Measurements from ENCODE around the gene MSX1.

The MSX1 gene

DNA sequence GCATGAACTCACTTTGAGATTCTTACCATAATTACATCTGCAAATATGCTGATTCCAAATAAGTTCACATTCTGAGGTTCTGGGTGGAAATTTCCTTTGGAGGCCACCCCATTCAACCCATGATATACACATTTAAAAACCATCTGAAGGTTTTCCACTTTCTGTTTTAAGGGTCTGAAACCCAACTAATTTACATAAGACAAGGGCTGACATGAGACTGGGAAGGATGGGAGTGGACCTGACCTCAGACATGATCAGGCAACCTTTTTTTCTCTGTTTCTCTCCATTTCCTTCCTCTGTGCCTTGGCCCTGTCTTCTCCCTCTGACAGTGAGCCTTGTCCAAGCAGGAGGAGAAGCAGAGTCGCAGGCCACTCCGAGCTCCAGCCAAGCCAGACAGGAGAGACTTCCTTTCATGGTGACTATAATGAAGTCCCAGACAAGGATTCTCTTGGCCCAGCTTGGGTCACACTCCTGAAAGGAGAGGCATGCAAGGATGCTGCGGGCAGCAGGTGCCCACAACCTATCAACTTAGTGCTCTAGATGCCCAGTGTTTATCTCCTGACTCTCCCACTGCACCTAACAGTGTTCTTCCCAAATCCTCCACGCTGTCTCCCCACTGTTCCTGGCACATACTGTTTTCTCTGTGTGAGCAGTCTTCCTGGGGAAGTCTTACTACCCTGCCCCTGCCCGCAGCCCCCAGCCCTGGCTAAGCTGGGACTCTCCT is 39.9 kb downstream of the MSX1 start:
- Histone ChIP-seq H3K9ac (ENCODE audit: low read length) (no peak overlapping the region), H3K36me3 (replicated peaks; ENCODE audit: insufficient read depth, low read length) (no peaks in the 10 kb centered on the region), H3K4me2 (ENCODE audit: low read depth, low read length) (no peak overlapping the region), H3K4me3 (ENCODE audit: low read length) (no peak overlapping the region), H3K79me2 (ENCODE audit: low read length) (no peaks in the 10 kb centered on the region), H3K9me2 (replicated peaks; ENCODE audit: insufficient read depth, low read length) (no peaks in the 10 kb centered on the region), H3K27ac (ENCODE audit: low read length) (no peak overlapping the region), H3F3A (ENCODE audit: insufficient read depth, low read length) (no peaks in the 10 kb centered on the region), H3K27me3 (replicated peaks; ENCODE audit: insufficient read depth, low read length) (no peaks in the 10 kb centered on the region), H4K20me1 (ENCODE audit: insufficient read depth, low read length) (no peaks in the 10 kb centered on the region), H3K9me3 (replicated peaks; ENCODE audit: insufficient read depth, low read length) (no peaks in the 10 kb centered on the region), H3K4me1 (ENCODE audit: low read length) (peaks cover 5% of the 10 kb centered on the region; the same call in 1 of the 2 replicates), H2AFZ (ENCODE audit: low read length) (no peak overlapping the region)
- TF ChIP-seq EZH2phosphoT487 (IDR thresholded peaks at IDR 0.05; ENCODE audit: low read length) (no peak), EZH2 (optimal IDR thresholded peaks at IDR 0.05; ENCODE audit: low read depth, low read length) (no peak)
- TF ChIP-seq, protein P1, sequence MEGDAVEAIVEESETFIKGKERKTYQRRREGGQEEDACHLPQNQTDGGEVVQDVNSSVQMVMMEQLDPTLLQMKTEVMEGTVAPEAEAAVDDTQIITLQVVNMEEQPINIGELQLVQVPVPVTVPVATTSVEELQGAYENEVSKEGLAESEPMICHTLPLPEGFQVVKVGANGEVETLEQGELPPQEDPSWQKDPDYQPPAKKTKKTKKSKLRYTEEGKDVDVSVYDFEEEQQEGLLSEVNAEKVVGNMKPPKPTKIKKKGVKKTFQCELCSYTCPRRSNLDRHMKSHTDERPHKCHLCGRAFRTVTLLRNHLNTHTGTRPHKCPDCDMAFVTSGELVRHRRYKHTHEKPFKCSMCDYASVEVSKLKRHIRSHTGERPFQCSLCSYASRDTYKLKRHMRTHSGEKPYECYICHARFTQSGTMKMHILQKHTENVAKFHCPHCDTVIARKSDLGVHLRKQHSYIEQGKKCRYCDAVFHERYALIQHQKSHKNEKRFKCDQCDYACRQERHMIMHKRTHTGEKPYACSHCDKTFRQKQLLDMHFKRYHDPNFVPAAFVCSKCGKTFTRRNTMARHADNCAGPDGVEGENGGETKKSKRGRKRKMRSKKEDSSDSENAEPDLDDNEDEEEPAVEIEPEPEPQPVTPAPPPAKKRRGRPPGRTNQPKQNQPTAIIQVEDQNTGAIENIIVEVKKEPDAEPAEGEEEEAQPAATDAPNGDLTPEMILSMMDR (IDR thresholded peaks at IDR 0.05; ENCODE audit: low read length): no peak
- peak; percentile 20 for DNase-seq

DNA sequence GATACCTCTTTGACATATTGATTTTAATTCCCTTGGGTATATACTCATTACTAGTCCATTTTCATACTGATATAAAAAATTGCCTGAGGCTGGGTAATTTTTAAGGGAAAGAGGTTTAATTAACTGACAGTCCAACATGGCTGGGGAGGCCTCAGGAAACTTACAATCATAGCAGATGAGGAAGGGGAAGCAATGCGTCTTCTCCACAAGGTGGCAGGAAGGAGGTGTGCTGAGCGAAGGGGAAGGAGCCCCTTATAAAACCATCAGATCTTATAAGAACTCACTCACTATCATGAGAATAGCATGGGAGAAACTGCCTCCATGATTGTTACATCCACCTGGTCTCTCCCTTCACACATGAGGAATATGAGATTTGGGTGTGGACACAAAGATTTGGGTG is 42.4 kb downstream of the MSX1 start:
- Histone ChIP-seq H3F3A (ENCODE audit: insufficient read depth, low read length) (no peaks in the 10 kb centered on the region), H3K9ac (ENCODE audit: low read length) (no peak overlapping the region), H3K9me3 (replicated peaks; ENCODE audit: insufficient read depth, low read length) (no peaks in the 10 kb centered on the region), H3K4me1 (ENCODE audit: low read length) (peaks cover 5% of the 10 kb centered on the region; the same call in 1 of the 2 replicates), H3K79me2 (ENCODE audit: low read length) (no peaks in the 10 kb centered on the region), H3K4me2 (ENCODE audit: low read depth, low read length) (no peak overlapping the region), H3K9me2 (replicated peaks; ENCODE audit: insufficient read depth, low read length) (no peaks in the 10 kb centered on the region), H2AFZ (ENCODE audit: low read length) (no peak overlapping the region), H3K27ac (ENCODE audit: low read length) (no peak overlapping the region), H3K4me3 (ENCODE audit: low read length) (no peak overlapping the region), H3K36me3 (replicated peaks; ENCODE audit: insufficient read depth, low read length) (no peaks in the 10 kb centered on the region), H3K27me3 (replicated peaks; ENCODE audit: insufficient read depth, low read length) (no peaks in the 10 kb centered on the region), H4K20me1 (ENCODE audit: insufficient read depth, low read length) (no peaks in the 10 kb centered on the region)
- TF ChIP-seq EZH2 (optimal IDR thresholded peaks at IDR 0.05; ENCODE audit: low read depth, low read length) (no peak), EZH2phosphoT487 (IDR thresholded peaks at IDR 0.05; ENCODE audit: low read length) (no peak)
- TF ChIP-seq, protein P1 (IDR thresholded peaks at IDR 0.05; ENCODE audit: low read length): no peak
- DNase-seq: no peak

DNA sequence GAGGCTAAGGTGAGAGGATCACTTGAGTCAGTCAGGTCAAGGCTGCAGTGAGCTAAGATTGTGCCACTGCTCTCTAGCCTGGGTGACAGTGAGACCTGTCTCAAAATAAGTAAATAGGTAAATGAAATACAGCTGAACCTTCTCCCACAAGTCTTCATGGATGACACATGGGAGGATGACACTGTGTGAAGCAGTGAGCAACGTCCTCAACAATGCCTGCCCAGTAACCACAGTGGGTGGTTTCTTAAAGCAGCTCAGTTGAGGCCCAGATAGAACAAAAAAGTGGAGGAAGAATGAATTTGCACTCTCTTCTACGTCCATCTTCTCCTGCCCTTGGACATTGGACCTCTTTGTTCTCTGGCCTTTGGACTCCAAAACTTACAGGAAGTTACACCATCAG is 52.7 kb downstream of the MSX1 start:
- no peaks in the 10 kb centered on the region for H3K27me3 ChIP-seq (replicated peaks; ENCODE audit: insufficient read depth, low read length)
- TF ChIP-seq EZH2phosphoT487 (IDR thresholded peaks at IDR 0.05; ENCODE audit: low read length): no peak
- no peak for TF ChIP-seq EZH2 (optimal IDR thresholded peaks at IDR 0.05; ENCODE audit: low read depth, low read length)
- TF ChIP-seq, protein P1 (IDR thresholded peaks at IDR 0.05; ENCODE audit: low read length): no peak
- H3K4me1 ChIP-seq (ENCODE audit: low read length): no peaks in the 10 kb centered on the region
- H3K9ac ChIP-seq (ENCODE audit: low read length): no peak overlapping the region
- no peak overlapping the region for H3K4me3 ChIP-seq (ENCODE audit: low read length)
- H3K27ac ChIP-seq (ENCODE audit: low read length): no peak overlapping the region
- H3K79me2 ChIP-seq (ENCODE audit: low read length): no peaks in the 10 kb centered on the region
- no peaks in the 10 kb centered on the region for H3K9me2 ChIP-seq (replicated peaks; ENCODE audit: insufficient read depth, low read length)
- no peak for DNase-seq
- no peaks in the 10 kb centered on the region for H3F3A ChIP-seq (ENCODE audit: insufficient read depth, low read length)
- H3K9me3 ChIP-seq (replicated peaks; ENCODE audit: insufficient read depth, low read length): no peaks in the 10 kb centered on the region
- no peaks in the 10 kb centered on the region for H4K20me1 ChIP-seq (ENCODE audit: insufficient read depth, low read length)
- H2AFZ ChIP-seq (ENCODE audit: low read length): no peak overlapping the region
- no peaks in the 10 kb centered on the region for H3K36me3 ChIP-seq (replicated peaks; ENCODE audit: insufficient read depth, low read length)
- H3K4me2 ChIP-seq (ENCODE audit: low read depth, low read length): no peak overlapping the region
